ENCODE measurements around the gene DACH1. TPM values are rescaled to one million over a fixed set of nuclear protein-coding genes. Genes with fewer than 3 reads are reported as not detected.

DACH1 gene
- total and polyA plus RNA-seq, 2 donors (not counting 3 experiments of a cell fraction or from before 2014, with no cell fraction given) = 8.6 to 28.3 TPM

DNA sequence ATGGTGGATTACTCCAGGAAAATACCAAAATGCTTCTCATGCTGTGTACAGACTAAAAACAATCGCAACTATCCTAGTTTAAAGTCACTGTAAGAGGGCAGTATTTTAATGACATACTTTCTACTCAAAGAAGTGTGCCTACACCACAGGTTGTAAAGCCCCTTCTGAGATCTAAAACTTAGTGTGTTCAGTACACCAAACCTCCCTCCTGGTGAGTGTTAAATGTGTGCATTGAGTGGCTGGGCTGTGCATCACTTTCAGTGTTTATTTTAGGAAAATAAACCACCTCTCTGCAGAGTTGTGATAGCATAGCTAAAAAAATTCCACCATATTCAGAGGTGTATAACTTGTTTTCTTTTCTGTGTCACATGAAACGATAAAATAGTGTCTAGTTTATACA lies 263.7 kb downstream of the DACH1 start:
- intact Hi-C loops (cut with micrococcal nuclease) = no loop called here
- CTCF ChIA-PET = no interaction called here

DNA sequence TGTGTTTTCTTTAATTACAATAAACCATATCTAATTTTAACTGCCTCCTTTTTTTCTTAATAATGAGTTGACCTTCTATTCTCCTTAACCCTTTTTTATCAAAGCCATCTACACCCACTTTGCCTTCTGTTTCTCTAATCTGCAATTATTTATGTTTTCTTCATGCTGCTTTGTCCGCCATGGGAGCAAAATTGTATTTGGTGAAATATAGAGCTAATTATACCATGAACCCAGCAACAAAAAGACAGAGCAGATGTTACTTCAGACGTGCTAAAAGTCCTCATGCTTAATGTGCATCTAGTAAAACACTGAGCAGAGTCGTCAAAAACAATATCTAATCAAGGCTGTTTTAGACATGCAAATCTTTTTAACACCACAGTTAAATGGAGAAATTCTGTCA lies 264.7 kb downstream of the DACH1 start:
- no peak overlapping the region for H2AFZ ChIP-seq (ENCODE audit: low read depth, low read length)
- intact Hi-C loops (cut with micrococcal nuclease) (no loop called here), dilution Hi-C loops (cut with MboI; ENCODE audit: extremely low pct_ligation_motif_present, low sequenced_read_pairs) (no loop called here)
- H3K9ac ChIP-seq (replicated peaks; ENCODE audit: extremely low read depth, insufficient read depth, low read length) = no peak overlapping the region
- H3K9me3 ChIP-seq (replicated peaks; ENCODE audit: control insufficient read depth, insufficient read depth, low read length) = no peaks in the 10 kb centered on the region
- no peaks in the 10 kb centered on the region for H3K9me1 ChIP-seq (replicated peaks; ENCODE audit: control insufficient read depth, extremely low read depth, insufficient read depth, low read length)
- H3K27me3 ChIP-seq (ENCODE audit: control insufficient read depth in 2 of 2, insufficient read depth in 2 of 2, low read length in 2 of 2) = no peaks in the 10 kb centered on the region
- no peaks in the 10 kb centered on the region for H3K79me2 ChIP-seq (ENCODE audit: control insufficient read depth, insufficient read depth, low read length)
- H3K36me3 ChIP-seq (ENCODE audit: control insufficient read depth in 2 of 2, extremely low read depth in 1 of 2, insufficient read depth in 2 of 2, low read length in 2 of 2) = no peaks in the 10 kb centered on the region
- H3K27ac ChIP-seq (ENCODE audit: insufficient read depth, low read depth, low read length) = no peak overlapping the region
- no TSS peak for BruUV-seq (replicated peaks)
- TF ChIP-seq, protein P1, sequence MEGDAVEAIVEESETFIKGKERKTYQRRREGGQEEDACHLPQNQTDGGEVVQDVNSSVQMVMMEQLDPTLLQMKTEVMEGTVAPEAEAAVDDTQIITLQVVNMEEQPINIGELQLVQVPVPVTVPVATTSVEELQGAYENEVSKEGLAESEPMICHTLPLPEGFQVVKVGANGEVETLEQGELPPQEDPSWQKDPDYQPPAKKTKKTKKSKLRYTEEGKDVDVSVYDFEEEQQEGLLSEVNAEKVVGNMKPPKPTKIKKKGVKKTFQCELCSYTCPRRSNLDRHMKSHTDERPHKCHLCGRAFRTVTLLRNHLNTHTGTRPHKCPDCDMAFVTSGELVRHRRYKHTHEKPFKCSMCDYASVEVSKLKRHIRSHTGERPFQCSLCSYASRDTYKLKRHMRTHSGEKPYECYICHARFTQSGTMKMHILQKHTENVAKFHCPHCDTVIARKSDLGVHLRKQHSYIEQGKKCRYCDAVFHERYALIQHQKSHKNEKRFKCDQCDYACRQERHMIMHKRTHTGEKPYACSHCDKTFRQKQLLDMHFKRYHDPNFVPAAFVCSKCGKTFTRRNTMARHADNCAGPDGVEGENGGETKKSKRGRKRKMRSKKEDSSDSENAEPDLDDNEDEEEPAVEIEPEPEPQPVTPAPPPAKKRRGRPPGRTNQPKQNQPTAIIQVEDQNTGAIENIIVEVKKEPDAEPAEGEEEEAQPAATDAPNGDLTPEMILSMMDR (IDR thresholded peaks at IDR 0.05; ENCODE audit: extremely low read depth in 1 of 2, insufficient read depth in 1 of 2, low read depth in 1 of 2, low read length in 2 of 2) = no peak
- TF ChIP-seq POLR2AphosphoS5 (IDR thresholded peaks at IDR 0.05; ENCODE audit: insufficient read depth, low read depth, low read length) (no peak), GATA2 (IDR thresholded peaks at IDR 0.05; ENCODE audit: insufficient read depth, insufficient read length, low read depth, low read length) (no peak), EZH2 (IDR thresholded peaks at IDR 0.05; ENCODE audit: borderline replicate concordance, low read depth, low read length, severe bottlenecking) (no peak), JUN (IDR thresholded peaks at IDR 0.05; ENCODE audit: borderline replicate concordance, insufficient read depth, insufficient read length, low read depth) (no peak), MYC (IDR thresholded peaks at IDR 0.05; ENCODE audit: low read depth, low read length) (no peak), FOS (IDR thresholded peaks at IDR 0.05; ENCODE audit: borderline replicate concordance, insufficient read depth, low read length) (no peak)
- TF ChIP-seq, protein P2, sequence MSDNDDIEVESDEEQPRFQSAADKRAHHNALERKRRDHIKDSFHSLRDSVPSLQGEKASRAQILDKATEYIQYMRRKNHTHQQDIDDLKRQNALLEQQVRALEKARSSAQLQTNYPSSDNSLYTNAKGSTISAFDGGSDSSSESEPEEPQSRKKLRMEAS (IDR thresholded peaks at IDR 0.05; ENCODE audit: insufficient read depth, insufficient read length) = no peak
- H4K20me1 ChIP-seq (replicated peaks; ENCODE audit: control insufficient read depth, extremely low read depth, insufficient read depth, low read length) = no peaks in the 10 kb centered on the region
- ChIA-PET POLR2A (no interaction called here), CTCF (no interaction called here)
- H3K4me3 ChIP-seq (replicated peaks in 1 of 3; ENCODE audit: insufficient read depth in 1 of 3, low read depth in 1 of 3, low read length in 3 of 3) = no peak overlapping the region
- H3K4me1 ChIP-seq (ENCODE audit: control insufficient read depth, extremely low read depth, insufficient read depth, low read length) = no peaks in the 10 kb centered on the region
- DNase-seq (ENCODE audit: low read depth, low spot score) = no peak
- no peak overlapping the region for H3K4me2 ChIP-seq (ENCODE audit: insufficient read depth, low read length)
- no peak for FAIRE-seq

More for the DNA sequence above, 263.7 kb downstream of the DACH1 start:
- no peaks in the 10 kb centered on the region for H3K27me3 ChIP-seq (ENCODE audit: control insufficient read depth in 2 of 2, insufficient read depth in 2 of 2, low read length in 2 of 2)
- H4K20me1 ChIP-seq (replicated peaks; ENCODE audit: control insufficient read depth, extremely low read depth, insufficient read depth, low read length) = no peaks in the 10 kb centered on the region
- H2AFZ ChIP-seq (ENCODE audit: low read depth, low read length) = no peak overlapping the region
- no peaks in the 10 kb centered on the region for H3K9me3 ChIP-seq (replicated peaks; ENCODE audit: control insufficient read depth, insufficient read depth, low read length)
- H3K4me3 ChIP-seq (replicated peaks in 1 of 3; ENCODE audit: insufficient read depth in 1 of 3, low read depth in 1 of 3, low read length in 3 of 3) = no peak overlapping the region
- no peaks in the 10 kb centered on the region for H3K79me2 ChIP-seq (ENCODE audit: control insufficient read depth, insufficient read depth, low read length)
- no peaks in the 10 kb centered on the region for H3K36me3 ChIP-seq (ENCODE audit: control insufficient read depth in 2 of 2, extremely low read depth in 1 of 2, insufficient read depth in 2 of 2, low read length in 2 of 2)
- FAIRE-seq (no peak), DNase-seq (ENCODE audit: low read depth, low spot score) (no peak)
- POLR2A ChIA-PET = no interaction called here
- dilution Hi-C loops (cut with MboI; ENCODE audit: extremely low pct_ligation_motif_present, low sequenced_read_pairs) = no loop called here
- BruUV-seq (replicated peaks) = no TSS peak
- no peak overlapping the region for H3K27ac ChIP-seq (ENCODE audit: insufficient read depth, low read depth, low read length)
- no peak overlapping the region for H3K9ac ChIP-seq (replicated peaks; ENCODE audit: extremely low read depth, insufficient read depth, low read length)
- no peak overlapping the region for H3K4me2 ChIP-seq (ENCODE audit: insufficient read depth, low read length)
- H3K9me1 ChIP-seq (replicated peaks; ENCODE audit: control insufficient read depth, extremely low read depth, insufficient read depth, low read length) = no peaks in the 10 kb centered on the region
- no peaks in the 10 kb centered on the region for H3K4me1 ChIP-seq (ENCODE audit: control insufficient read depth, extremely low read depth, insufficient read depth, low read length)
- no peak for TF ChIP-seq FOS (IDR thresholded peaks at IDR 0.05; ENCODE audit: borderline replicate concordance, insufficient read depth, low read length)
- no peak for TF ChIP-seq MYC (IDR thresholded peaks at IDR 0.05; ENCODE audit: low read depth, low read length)
- no peak for TF ChIP-seq GATA2 (IDR thresholded peaks at IDR 0.05; ENCODE audit: insufficient read depth, insufficient read length, low read depth, low read length)
- no peak for TF ChIP-seq JUN (IDR thresholded peaks at IDR 0.05; ENCODE audit: borderline replicate concordance, insufficient read depth, insufficient read length, low read depth)

Measured in endothelial cell of umbilical vein (primary cell).